ENCODE data around the gene KHDC1. TPM values are rescaled to one million over a fixed set of nuclear protein-coding genes. Genes with fewer than 3 reads are reported as not detected.
A peak's percentile ranks its signal among the peaks of the same experiment; 100 is the strongest.

Gene KHDC1
- total and polyA plus RNA-seq, 2 of the 4 experiments (the other 2 are of a cell fraction): 1.6 to 5.5 TPM

- 86% methylated on average over 2 of the region's 5 CpGs; no CpG with 5 or more reads in 1 of the 2 experiments for WGBS, 2 experiments (ENCODE audit: extremely low coverage in 2 of 2, insufficient read length in 1 of 2)
- H3K27ac ChIP-seq (ENCODE audit: insufficient read depth, low read length): peak overlapping the region; percentile 82
- TF ChIP-seq NFE2L2 (IDR thresholded peaks at IDR 0.05; ENCODE audit: low read depth, low read length): peak; percentile 78
- no peak for TF ChIP-seq RFX5 (IDR thresholded peaks at IDR 0.05; ENCODE audit: low read depth, low read length)
- TF ChIP-seq FOS (IDR thresholded peaks at IDR 0.05; ENCODE audit: low read depth, low read length): peak; percentile 93
- peak; percentile 83 for TF ChIP-seq MAFK (IDR thresholded peaks at IDR 0.05; ENCODE audit: low read depth, low read length)
- no peak for TF ChIP-seq RAD21 (IDR thresholded peaks at IDR 0.05; ENCODE audit: low read length)
- TF ChIP-seq, protein P1, sequence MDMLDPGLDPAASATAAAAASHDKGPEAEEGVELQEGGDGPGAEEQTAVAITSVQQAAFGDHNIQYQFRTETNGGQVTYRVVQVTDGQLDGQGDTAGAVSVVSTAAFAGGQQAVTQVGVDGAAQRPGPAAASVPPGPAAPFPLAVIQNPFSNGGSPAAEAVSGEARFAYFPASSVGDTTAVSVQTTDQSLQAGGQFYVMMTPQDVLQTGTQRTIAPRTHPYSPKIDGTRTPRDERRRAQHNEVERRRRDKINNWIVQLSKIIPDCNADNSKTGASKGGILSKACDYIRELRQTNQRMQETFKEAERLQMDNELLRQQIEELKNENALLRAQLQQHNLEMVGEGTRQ (IDR thresholded peaks at IDR 0.05; ENCODE audit: low read depth, low read length): no peak
- TF ChIP-seq, protein P2, sequence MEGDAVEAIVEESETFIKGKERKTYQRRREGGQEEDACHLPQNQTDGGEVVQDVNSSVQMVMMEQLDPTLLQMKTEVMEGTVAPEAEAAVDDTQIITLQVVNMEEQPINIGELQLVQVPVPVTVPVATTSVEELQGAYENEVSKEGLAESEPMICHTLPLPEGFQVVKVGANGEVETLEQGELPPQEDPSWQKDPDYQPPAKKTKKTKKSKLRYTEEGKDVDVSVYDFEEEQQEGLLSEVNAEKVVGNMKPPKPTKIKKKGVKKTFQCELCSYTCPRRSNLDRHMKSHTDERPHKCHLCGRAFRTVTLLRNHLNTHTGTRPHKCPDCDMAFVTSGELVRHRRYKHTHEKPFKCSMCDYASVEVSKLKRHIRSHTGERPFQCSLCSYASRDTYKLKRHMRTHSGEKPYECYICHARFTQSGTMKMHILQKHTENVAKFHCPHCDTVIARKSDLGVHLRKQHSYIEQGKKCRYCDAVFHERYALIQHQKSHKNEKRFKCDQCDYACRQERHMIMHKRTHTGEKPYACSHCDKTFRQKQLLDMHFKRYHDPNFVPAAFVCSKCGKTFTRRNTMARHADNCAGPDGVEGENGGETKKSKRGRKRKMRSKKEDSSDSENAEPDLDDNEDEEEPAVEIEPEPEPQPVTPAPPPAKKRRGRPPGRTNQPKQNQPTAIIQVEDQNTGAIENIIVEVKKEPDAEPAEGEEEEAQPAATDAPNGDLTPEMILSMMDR (conservative IDR thresholded peaks at IDR 0.05; ENCODE audit: low read depth, low read length): no peak
- TF ChIP-seq RCOR1 (IDR thresholded peaks at IDR 0.05; ENCODE audit: insufficient replicate concordance, low read length): no peak
- TF ChIP-seq CEBPB (IDR thresholded peaks at IDR 0.05; ENCODE audit: low read depth, low read length): peak; percentile 93
- TF ChIP-seq POLR2A (IDR thresholded peaks at IDR 0.05; ENCODE audit: low read depth, low read length): no peak
- TF ChIP-seq BHLHE40 (IDR thresholded peaks at IDR 0.05; ENCODE audit: low read depth, low read length): peak; percentile 31; the same call in 1 of the 2 replicates
- no peak for TF ChIP-seq CHD1 (IDR thresholded peaks at IDR 0.05; ENCODE audit: low read depth, low read length)
- no peak for TF ChIP-seq MXI1 (IDR thresholded peaks at IDR 0.05; ENCODE audit: borderline replicate concordance, low read depth, low read length)
- H3K9me1 ChIP-seq (ENCODE audit: insufficient read depth, low read length): no peaks in the 10 kb centered on the region
- no peak overlapping the region for H2AK9ac ChIP-seq (replicated peaks; ENCODE audit: low read depth, low read length, poor library complexity)
- H3K4me1 ChIP-seq (ENCODE audit: control insufficient read depth, insufficient read depth, low read length): peaks cover 4% of the 10 kb centered on the region
- ChIA-PET POLR2A (ENCODE audit: unreplicated experiment) (interaction anchor here (0.7 kb wide), 1 partner anchor 1701 kb away, joined by 15 read pairs; no protein-coding TSS in a partner anchor), CTCF (no interaction called here)
- in situ Hi-C loops (cut with MboI; ENCODE audit: low sequenced_read_pairs) (no loop called here), intact Hi-C loops (cut with micrococcal nuclease) (no loop called here), dilution Hi-C loops (cut with HindIII; ENCODE audit: low sequenced_read_pairs, unreplicated experiment) (no loop called here)
- peak overlapping the region; percentile 59 to 75; a peak in 2 of 4 replicates for H4K8ac ChIP-seq (ENCODE audit: low read depth in 2 of 2, low read length in 2 of 2)
- DNase-seq (peak; percentile 97), ATAC-seq (ENCODE audit: low read depth) (peak; percentile 93)
- H2BK5ac ChIP-seq (ENCODE audit: low read depth, low read length, poor library complexity, severe bottlenecking): peak overlapping the region; percentile 89
- no peaks in the 10 kb centered on the region for H3K27me3 ChIP-seq (ENCODE audit: control insufficient read depth, insufficient read depth, low read length)
- H2BK15ac ChIP-seq (ENCODE audit: low read depth, low read length): 0 out of 3 replicates have a peak overlapping the region, but pooled peaks have one; percentile 50
- no peak overlapping the region for H4K5ac ChIP-seq (ENCODE audit: low read depth, low read length)
- no peak overlapping the region for H3K56ac ChIP-seq (ENCODE audit: extremely low read depth, insufficient read depth, low read length)
- H3K4me3 ChIP-seq (ENCODE audit: insufficient read depth, low read depth, low read length): no peak overlapping the region
- peak overlapping the region; percentile 68; the same call in 1 of the 2 replicates for H2BK120ac ChIP-seq (ENCODE audit: low read depth, low read length)
- H3K4me2 ChIP-seq (ENCODE audit: low read depth, low read length): no peak overlapping the region
- H3K4ac ChIP-seq (ENCODE audit: low read depth, low read length): peak overlapping the region; percentile 59
- no TSS peak for BruUV-seq (replicated peaks)
- H4K20me1 ChIP-seq (ENCODE audit: insufficient read depth, low read length): no peaks in the 10 kb centered on the region
- peak overlapping the region; percentile 35; the same call in 1 of the 2 replicates for H4K91ac ChIP-seq (ENCODE audit: insufficient read depth, low read depth, low read length)
- H2AFZ ChIP-seq (replicated peaks; ENCODE audit: low read length, poor library complexity): no peak overlapping the region
- no peak overlapping the region for H3K23ac ChIP-seq (ENCODE audit: low read depth, low read length)
- H2AK5ac ChIP-seq (ENCODE audit: low read depth, low read length): no peak overlapping the region
- peak overlapping the region; percentile 81; the same call in 1 of the 2 replicates for H3K18ac ChIP-seq (ENCODE audit: low read depth, low read length)
- peak overlapping the region; percentile 23; the same call in 1 of the 2 replicates for H2BK20ac ChIP-seq (ENCODE audit: low read depth, low read length)
- H3K79me1 ChIP-seq (ENCODE audit: low read depth in 1 of 2, low read length in 2 of 2): no peaks in the 10 kb centered on the region
- H3K14ac ChIP-seq (replicated peaks; ENCODE audit: low read depth, low read length): 0 out of 2 replicates have a peak overlapping the region, but pooled peaks have one; percentile 8
- no peaks in the 10 kb centered on the region for H3K9me3 ChIP-seq (ENCODE audit: control insufficient read depth, insufficient read depth, low read length)
- H3K9ac ChIP-seq (ENCODE audit: low read depth, low read length): no peak overlapping the region
- H3K36me3 ChIP-seq (ENCODE audit: control insufficient read depth, insufficient read depth, low read length): no peaks in the 10 kb centered on the region
These were observed 26.7 kb downstream of the KHDC1 start for GRCh38 chr6:73236144-73236750.
